Rectal smooth muscle tissue (tissue), 1 donor: Measurements from ENCODE around the gene SIK2.

ENCODE experiments used
- H3K27ac ChIP-seq: one replicate; pipeline ENCODE4 v1.7.0; 2013; ENCODE audit warnings: low read depth, low read length, inconsistent platforms
- H3K27me3 ChIP-seq: one replicate; pipeline ENCODE4 v1.7.0; 2013; ENCODE audit warnings: low read length; ENCODE audit not compliant: control insufficient read depth, insufficient read depth
- H3K36me3 ChIP-seq: one replicate; pipeline ENCODE4 v1.7.0; 2013; ENCODE audit warnings: low read length; ENCODE audit not compliant: control insufficient read depth, insufficient read depth
- H3K4me1 ChIP-seq: one replicate; pipeline ENCODE4 v1.7.0; 2013; ENCODE audit warnings: low read length; ENCODE audit not compliant: control insufficient read depth, insufficient read depth
- H3K4me3 ChIP-seq: one replicate; pipeline ENCODE4 v1.7.0; 2013; ENCODE audit warnings: low read length
- H3K9ac ChIP-seq: one replicate; pipeline ENCODE4 v1.7.0; 2013; ENCODE audit warnings: low read length

SIK2 gene

GRCh38 chr11:111601979-111602864 lies at the start of gene SIK2:
TSS of gene SIK2 (plus strand) at chr11:111602449. CDS start at chr11:111602564, 115 bp downstream.
- no peaks in the 10 kb centered on the region for H3K36me3 ChIP-seq
- peak within 1 kb of the TSS; percentile 92 for H3K9ac ChIP-seq
- H3K27me3 ChIP-seq, result no peaks in the 10 kb centered on the region
- H3K4me1 ChIP-seq, result peaks cover 7% of the 10 kb centered on the region
- peak within 1 kb of the TSS; percentile 85 for H3K4me3 ChIP-seq
- peak within 1 kb of the TSS; percentile 96 for H3K27ac ChIP-seq

GRCh38 chr11:111554532-111554931 lies 47.7 kb upstream of the SIK2 start:
- Histone ChIP-seq H3K4me3 (no peak overlapping the region), H3K36me3 (peaks cover 2% of the 10 kb centered on the region), H3K27ac (no peak overlapping the region), H3K4me1 (peaks cover 12% of the 10 kb centered on the region), H3K9ac (no peak overlapping the region), H3K27me3 (no peaks in the 10 kb centered on the region)

DNA sequence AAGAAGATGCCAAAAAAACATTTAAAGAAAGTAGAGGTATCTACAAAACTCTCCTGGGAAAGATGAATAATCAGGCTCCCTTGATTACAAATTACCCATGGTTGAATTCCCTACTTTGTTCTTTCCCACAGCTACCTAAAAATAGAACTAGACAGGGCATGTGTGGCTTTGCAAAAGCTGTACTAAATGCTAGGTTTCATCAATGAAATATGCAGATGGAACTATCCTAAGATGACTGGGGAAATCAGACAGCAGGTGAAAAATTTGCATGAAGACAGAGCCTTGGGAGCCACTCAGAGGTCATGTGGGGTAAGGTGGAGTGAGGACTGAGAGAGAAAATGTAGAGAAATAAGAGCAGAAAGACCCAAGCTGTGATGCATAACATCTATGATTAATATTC lies 47.0 kb upstream of the SIK2 start:
- Histone ChIP-seq H3K27ac (no peak overlapping the region), H3K9ac (no peak overlapping the region), H3K36me3 (peaks cover 2% of the 10 kb centered on the region), H3K4me3 (no peak overlapping the region), H3K4me1 (peaks cover 12% of the 10 kb centered on the region), H3K27me3 (no peaks in the 10 kb centered on the region)

GRCh38 chr11:111557425-111558111 lies 44.7 kb upstream of the SIK2 start:
- Histone ChIP-seq H3K4me1 (peaks cover 12% of the 10 kb centered on the region), H3K27me3 (no peaks in the 10 kb centered on the region), H3K36me3 (peaks cover 2% of the 10 kb centered on the region), H3K27ac (peak overlapping the region; percentile 66), H3K9ac (no peak overlapping the region), H3K4me3 (no peak overlapping the region)

- peaks cover 2% of the 10 kb centered on the region for H3K36me3 ChIP-seq
Measured at GRCh38 chr11:111559800-111560464, 42.3 kb upstream of the SIK2 start.

GRCh38 chr11:111560800-111561199 lies 41.4 kb upstream of the SIK2 start:
- H3K27me3 ChIP-seq, result no peaks in the 10 kb centered on the region
- H3K27ac ChIP-seq, result no peak overlapping the region
- H3K9ac ChIP-seq, result no peak overlapping the region
- peaks cover 12% of the 10 kb centered on the region for H3K4me1 ChIP-seq
- H3K4me3 ChIP-seq, result no peak overlapping the region
- H3K36me3 ChIP-seq, result peaks cover 2% of the 10 kb centered on the region

More at GRCh38 chr11:111559800-111560464, 42.3 kb upstream of the SIK2 start:
- no peaks in the 10 kb centered on the region for H3K27me3 ChIP-seq
- H3K4me3 ChIP-seq, result no peak overlapping the region
- no peak overlapping the region for H3K9ac ChIP-seq
- H3K27ac ChIP-seq, result no peak overlapping the region
- peaks cover 12% of the 10 kb centered on the region for H3K4me1 ChIP-seq

DNA sequence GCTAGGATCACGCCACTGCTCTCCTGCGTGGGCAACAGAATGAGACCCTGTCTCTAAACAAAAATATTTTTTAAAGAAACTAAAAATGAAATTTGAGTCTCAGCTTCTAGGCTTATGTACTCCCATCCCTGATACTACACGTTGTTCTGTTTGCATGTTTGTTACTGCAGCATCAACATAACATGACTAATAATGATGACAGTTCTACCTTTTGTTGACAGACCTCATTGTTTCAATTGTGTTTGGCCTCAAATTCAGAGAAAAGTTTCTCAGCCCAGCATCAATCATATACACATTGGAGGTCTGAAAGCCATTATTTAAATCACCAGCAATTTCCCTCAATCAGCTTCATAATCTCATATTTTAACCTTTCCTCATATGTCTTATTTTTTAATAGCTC lies 40.9 kb upstream of the SIK2 start:
- Histone ChIP-seq H3K27me3 (no peaks in the 10 kb centered on the region), H3K4me1 (peaks cover 12% of the 10 kb centered on the region), H3K9ac (no peak overlapping the region), H3K4me3 (no peak overlapping the region), H3K36me3 (no peaks in the 10 kb centered on the region), H3K27ac (no peak overlapping the region)

DNA sequence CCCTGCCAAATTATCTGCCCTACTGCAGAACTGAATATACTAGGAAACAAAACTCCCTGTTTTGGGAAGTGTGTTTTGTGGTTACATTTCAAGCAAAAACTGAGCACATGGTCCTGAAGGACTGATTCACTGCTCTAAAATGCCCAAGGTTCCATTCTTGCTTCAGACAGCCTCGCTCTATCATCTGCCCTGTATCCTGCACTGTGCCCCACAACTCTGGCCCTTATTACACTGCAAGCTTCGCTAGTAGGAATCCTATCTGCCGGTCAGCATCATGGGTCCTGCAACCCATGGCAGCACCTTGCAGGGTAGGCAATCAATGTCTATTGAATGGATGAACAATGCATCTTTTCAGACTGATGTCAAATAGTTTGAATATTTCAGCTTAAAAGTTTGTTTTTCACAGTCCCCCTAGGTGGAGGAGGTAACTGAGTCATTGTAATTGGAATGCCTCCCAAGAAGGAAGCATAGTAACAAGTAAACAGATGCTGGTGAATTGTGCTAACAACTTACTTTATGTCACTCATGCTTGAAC lies 40.4 kb upstream of the SIK2 start:
- peaks cover 11% of the 10 kb centered on the region for H3K4me1 ChIP-seq
- no peak overlapping the region for H3K9ac ChIP-seq
- no peaks in the 10 kb centered on the region for H3K36me3 ChIP-seq
- H3K4me3 ChIP-seq, result no peak overlapping the region
- H3K27ac ChIP-seq, result no peak overlapping the region
- H3K27me3 ChIP-seq, result no peaks in the 10 kb centered on the region

- H3K27ac ChIP-seq, result no peak overlapping the region
- H3K4me3 ChIP-seq, result no peak overlapping the region
- H3K27me3 ChIP-seq, result no peaks in the 10 kb centered on the region
- no peak overlapping the region for H3K9ac ChIP-seq
- H3K36me3 ChIP-seq, result no peaks in the 10 kb centered on the region
- H3K4me1 ChIP-seq, result peaks cover 2% of the 10 kb centered on the region
Measured at GRCh38 chr11:111562692-111563389, 39.4 kb upstream of the SIK2 start.

- H3K27me3 ChIP-seq, result no peaks in the 10 kb centered on the region
- no peak overlapping the region for H3K9ac ChIP-seq
- H3K27ac ChIP-seq, result no peak overlapping the region
- no peaks in the 10 kb centered on the region for H3K4me1 ChIP-seq
- no peaks in the 10 kb centered on the region for H3K36me3 ChIP-seq
- no peak overlapping the region for H3K4me3 ChIP-seq
Measured at GRCh38 chr11:111565114-111565720, 37.0 kb upstream of the SIK2 start.

GRCh38 chr11:111566324-111566723 lies 35.9 kb upstream of the SIK2 start:
- H3K27me3 ChIP-seq, result no peaks in the 10 kb centered on the region
- H3K4me1 ChIP-seq, result no peaks in the 10 kb centered on the region
- no peak overlapping the region for H3K27ac ChIP-seq
- no peaks in the 10 kb centered on the region for H3K36me3 ChIP-seq
- no peak overlapping the region for H3K9ac ChIP-seq
- H3K4me3 ChIP-seq, result no peak overlapping the region
